GM18526 (cell line): ENCODE measurements around the gene KIFAP3.

ENCODE experiments used
- POLR2A ChIP-seq: IDR thresholded peaks from 3 replicates; pipeline ENCODE4 v1.6.1; 2011; ENCODE audit not compliant: insufficient read length; ENCODE audit errors: extremely low read depth

Gene KIFAP3

DNA sequence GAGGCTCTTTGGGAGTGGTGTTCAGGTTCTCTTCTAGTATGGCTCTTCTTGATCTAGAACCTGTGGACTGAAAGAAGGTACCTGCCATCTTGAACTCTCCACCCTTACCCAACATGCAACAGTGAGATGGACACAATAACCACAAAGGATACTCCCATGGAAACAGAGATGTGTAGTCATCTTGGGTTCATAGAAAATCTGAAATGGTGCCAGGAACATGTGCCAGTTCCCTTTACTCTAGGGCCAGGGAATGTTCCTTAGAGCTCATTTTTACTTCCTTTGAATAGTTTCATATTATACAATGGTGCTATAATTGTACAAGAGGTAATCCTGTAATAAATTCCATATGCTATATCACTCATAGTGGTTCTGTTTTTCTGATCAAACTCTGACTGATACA, 167.6 kb downstream of the KIFAP3 start:
- no peak for TF ChIP-seq POLR2A

GRCh38 chr1:169904834-169905233, 169.7 kb downstream of the KIFAP3 start:
- no peak for TF ChIP-seq POLR2A

DNA sequence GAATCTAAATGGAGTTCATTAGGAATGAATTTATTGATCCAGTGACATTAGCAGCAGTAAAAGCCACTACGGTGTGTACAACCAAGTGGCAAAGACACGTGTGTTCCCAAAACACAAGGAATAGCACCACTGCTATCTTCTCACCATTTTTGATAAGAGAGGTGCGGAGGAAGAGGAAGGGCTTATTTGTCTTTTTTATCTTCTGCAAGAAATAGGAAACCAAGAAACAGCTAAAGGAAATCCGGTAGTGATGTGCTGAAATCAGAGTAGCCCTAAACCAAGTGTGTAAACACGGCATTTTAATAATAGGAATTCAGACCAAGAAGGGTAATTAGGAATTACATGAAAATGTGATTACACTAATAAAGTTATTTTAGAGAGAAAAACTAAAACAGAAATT, 171.7 kb downstream of the KIFAP3 start:
- no peak for TF ChIP-seq POLR2A

DNA sequence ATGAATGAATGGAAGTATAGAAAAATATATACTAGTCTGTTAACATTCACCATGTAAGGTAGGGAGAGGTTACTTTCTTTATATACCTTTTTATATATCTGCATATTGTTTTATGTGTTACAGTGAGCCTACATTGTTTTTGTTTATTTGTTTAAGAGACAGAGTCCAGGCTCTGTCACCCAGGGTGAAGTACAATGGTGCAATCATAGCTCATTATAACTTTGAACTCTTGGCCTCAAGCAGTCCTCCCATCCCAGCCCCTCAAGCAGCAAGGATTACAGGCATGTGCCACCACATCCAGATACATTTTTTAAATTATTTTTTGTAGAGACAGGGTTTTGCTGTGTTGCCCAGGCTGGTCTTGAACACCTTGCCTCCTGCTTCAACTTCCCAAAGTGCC, 173.4 kb downstream of the KIFAP3 start:
- TF ChIP-seq POLR2A, result no peak

DNA sequence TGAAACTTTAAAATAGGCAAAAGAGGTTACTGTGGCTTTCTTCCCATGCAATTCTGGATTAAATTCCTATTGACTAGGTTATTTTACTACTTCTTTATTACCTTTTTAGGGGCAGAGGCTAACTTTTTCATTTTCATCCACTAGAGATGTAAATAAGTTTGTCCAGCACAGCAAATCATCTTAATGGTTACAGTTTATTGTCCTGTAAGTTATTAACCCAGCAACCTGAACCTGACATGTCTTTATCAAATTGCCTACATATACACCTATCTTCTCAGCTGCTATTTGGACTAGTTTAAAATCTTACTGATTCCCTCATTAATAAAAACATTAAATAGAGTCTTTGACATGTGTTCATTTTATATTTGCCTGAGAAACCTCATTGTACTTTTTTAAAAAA, 173.9 kb downstream of the KIFAP3 start:
- TF ChIP-seq POLR2A, result no peak

DNA sequence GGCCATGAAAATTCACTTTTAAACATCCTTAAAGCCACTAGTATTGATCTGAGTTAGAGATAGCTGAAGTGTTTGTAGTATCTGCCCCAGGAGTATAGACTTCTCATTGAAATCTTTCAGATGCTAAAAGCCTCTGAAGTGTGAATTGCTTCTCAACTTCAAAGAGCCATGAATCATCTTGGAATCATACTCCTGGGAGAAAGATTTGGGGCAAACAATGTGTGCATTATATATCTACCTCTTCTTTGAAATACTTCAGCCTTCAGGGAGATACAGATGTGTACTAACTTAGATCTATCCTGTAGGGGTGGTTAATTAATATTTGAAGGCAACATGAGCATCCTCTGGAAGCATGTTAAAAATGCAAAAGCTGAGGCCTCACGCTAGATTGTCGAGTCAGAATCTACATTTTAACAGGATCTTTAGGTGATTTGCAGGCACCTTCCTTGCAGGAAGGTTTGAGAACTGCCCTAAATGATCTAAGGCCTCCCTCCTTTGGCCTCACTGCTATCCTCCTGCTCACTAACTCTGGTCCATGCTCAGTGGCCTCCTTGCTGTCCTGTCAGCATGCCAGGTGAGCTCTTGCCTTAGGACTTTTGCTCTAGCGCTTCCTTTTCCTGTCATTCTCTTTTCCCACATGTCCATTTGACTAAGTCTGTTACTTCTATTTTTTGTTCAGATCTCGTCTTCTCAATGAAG, 174.8 kb downstream of the KIFAP3 start:
- no peak for TF ChIP-seq POLR2A

GRCh38 chr1:169896013-169896412, 178.5 kb downstream of the KIFAP3 start:
- no peak for TF ChIP-seq POLR2A

DNA sequence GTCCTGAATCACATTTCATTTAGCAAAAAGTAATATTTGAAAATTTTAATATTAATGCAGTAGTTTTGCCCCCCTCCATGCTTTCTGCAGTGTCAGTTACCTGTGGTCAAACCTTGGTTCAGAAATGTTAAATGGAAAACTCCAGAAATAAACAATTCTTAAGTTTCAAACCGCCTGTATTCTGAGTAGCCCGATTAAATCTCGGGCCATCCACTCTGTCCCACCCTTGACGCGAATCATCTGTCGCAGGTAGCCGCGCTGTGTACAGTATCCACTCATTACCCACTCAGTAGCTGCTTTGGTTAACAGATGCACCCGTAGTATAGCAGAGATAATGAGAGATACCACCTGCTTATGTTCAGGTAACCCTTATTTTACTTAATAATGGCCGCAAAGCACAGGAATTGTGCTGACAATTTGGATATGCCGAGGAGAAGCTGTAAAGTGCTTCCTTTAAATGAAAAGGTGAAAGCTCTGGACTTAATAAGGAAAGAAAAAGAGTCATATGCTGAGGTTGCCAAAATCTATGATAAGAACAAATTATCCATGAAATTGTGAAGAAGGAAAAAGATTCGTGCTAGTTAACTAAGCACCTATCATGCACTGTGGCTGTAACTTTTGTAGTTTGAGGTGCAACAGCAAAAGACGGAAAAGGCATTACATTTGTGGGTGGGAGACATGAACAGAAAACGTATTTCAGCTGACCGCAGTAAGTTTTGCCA, 179.9 kb downstream of the KIFAP3 start:
- TF ChIP-seq POLR2A, result no peak

- TF ChIP-seq POLR2A, result peak; percentile 91
Measured at GRCh38 chr1:169893645-169894423, 180.7 kb downstream of the KIFAP3 start, which contains the start of gene SCYL3. SCYL3 (minus strand) TSS chr1:169893896; CDS start chr1:169888840, 5,056 bp downstream.

DNA sequence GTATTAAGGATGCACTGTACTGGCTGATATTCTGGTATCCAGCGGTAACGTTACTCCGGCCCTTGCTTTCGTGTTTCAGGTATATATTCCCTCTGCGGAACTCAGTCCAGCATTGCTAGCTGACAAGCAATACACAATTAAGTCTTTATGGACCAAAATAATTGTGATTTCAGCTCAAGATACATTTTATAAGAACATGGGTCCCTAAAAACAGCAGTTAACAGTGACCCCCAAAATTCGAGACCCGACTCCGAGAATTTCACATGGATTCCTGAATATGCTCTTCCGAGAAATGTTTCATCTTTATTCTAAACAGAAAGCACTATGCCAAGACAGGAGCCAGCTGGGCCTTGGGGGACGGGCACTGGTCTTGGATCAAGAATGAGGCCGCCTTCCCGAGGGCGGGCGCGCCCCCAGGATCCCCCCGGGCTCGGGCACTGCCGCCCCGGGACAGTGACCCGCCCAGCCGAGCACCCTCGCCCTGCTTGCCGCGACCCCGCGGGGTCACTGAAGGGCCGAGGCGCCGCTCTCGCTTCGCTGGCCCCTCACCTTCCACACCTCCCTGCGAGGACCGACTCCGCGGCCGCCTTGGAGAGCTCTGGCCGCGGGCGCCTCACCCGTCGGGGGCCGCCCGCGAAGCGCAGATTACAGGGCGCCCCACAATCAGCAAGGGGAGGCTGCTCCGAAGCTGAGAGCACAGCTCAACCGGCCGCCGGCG, 181.4 kb downstream of the KIFAP3 start:
- TF ChIP-seq POLR2A, result no peak

DNA sequence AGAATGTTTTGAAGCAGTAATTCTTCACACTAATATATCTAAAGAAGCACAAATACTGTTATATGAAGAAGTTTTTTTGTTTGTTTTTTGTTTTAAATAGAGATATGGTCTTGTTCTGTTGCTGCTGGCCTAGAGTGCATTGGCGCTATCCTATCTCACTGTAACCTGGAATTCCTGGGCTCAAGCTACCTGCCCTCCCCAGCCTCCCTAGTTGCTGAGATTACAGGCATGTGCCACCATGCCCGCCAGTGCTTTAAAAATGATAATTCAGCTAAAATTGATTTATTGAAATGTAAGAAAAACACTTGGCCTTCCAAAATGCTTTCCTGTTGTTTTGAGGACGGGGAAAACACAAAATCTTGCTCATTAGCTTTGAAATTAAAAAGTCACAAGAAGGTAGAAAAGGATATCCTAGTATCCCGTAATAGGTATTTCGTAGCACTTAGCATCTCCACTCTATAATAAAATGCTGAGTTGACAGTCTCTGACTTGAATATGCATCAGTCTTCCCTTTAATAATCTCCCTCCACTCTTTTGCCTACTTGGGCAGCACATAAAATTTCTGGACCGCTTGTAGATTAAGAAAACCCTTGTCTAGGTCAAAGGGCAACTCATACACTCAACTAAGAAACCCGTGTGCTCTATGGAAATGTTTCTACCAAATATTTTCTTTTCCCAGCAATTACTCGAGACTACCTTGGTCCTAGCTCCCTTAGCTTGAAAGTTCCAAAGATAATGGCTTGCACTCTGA, 182.1 kb downstream of the KIFAP3 start:
- no peak for TF ChIP-seq POLR2A

- TF ChIP-seq POLR2A, result no peak
Measured at GRCh38 chr1:169891539-169891885, 183.0 kb downstream of the KIFAP3 start.

DNA sequence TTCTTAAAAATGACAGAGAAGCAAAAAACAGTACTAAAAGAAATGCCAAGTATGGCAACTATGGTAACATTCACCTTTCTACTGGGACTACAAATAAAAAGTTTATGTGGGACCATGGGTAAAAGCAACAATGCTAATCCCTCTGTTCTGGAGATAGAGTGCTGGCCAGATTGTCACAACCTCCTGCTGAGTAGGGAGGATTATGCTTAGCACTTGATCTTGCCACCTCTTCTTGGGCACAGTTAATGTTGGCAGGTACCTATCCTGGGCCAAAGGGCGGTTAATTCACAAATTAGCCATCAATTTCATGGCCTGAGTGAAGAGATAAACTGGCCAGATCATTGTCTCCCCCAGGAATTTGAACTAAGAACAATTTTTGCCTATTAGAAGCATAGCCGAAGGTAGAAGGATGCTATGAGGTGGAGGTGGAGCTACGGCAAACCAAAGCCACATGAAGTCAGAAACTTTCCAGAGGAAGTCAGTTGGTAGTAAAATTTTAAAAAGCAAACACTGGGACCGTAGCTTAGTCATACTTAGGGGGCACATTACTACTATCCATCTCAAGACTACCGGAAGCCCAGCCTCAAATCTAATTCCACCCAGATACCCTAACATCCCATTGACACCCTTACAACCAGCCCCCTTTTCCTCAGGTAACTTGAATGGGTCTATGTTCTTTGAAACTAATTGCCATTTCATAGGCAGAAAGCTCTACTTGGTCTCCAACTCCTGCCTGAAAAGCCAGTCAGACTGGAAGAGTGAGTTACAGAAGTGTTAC, 183.5 kb downstream of the KIFAP3 start:
- TF ChIP-seq POLR2A, result no peak

DNA sequence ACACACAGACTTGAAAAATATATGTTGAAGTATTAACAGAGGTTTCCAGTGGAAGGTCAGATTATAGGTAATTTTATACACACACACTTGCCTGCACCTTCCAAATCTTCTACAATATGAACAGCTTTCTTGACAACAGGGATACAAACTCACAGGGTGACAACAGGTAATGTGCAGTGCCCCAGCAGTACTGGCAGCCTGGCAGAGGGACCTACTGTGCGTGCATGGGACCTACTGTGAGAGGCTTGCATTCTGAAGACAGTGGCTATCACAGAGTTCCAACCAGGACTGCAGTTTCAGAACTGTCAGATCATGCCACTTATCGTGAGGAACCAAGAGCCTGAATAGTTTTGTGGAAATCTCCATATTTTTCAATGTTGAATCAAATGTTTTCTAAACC, 184.6 kb downstream of the KIFAP3 start:
- TF ChIP-seq POLR2A, result no peak
